ENCODE measurements around the gene SLC7A8. TPM values are rescaled to one million over a fixed set of nuclear protein-coding genes. Genes with fewer than 3 reads are reported as not detected.
"Not testable (repeated sequence)": the region's sequence is repeated elsewhere in the genome, so short reads cannot be mapped to it uniquely, and the experiment has no call there.

The SLC7A8 gene
- total RNA-seq, 1 donor from 2014 or later = 28.3 TPM

DNA sequence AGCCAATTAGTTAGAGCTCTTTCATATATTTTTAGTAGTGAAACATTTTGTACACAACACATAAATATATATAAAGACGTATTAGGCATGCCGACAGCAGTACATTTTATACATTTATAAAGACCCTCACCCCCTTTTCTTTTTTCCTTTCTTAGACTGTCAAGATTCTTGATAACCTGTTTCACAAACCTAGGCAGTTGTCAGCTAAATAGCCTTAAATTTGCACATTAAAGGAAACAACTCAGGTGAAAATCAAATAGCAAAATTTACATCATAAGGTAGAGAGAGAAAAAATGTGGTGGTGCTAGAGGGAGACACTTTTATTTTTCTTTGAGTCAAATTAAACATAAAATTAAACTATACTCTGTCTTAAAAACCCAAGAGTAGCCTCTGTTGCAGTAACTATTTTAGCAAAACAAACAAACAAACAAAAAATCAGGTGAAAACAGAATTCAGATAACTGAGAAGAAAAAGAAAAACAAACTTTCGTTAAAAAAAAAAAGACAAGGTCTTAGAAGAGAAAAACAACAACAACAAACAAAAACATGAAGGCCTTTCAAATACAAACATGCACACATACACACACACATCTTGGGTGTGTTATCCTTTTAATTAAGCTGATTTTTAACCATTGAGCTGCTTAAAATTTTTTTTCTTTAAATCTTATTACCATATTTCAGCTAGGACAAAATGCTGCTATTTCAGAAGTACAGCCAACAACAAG, 23.1 kb upstream of the SLC7A8 start:
- Mint-ChIP-seq H3K36me3 (ENCODE audit: insufficient read depth) (no peaks in the 10 kb centered on the region), H3K4me3 (ENCODE audit: low read depth) (no peak overlapping the region), H3K27ac (no peak overlapping the region), H3K27me3 (no peaks in the 10 kb centered on the region), H3K9me3 (ENCODE audit: low read depth) (peaks cover 6% of the 10 kb centered on the region), H3K4me1 (ENCODE audit: low read depth) (peaks cover 1% of the 10 kb centered on the region)
- DNase-seq (ENCODE audit: low spot score, unreplicated experiment) = no peak
- TF ChIP-seq, protein P1, sequence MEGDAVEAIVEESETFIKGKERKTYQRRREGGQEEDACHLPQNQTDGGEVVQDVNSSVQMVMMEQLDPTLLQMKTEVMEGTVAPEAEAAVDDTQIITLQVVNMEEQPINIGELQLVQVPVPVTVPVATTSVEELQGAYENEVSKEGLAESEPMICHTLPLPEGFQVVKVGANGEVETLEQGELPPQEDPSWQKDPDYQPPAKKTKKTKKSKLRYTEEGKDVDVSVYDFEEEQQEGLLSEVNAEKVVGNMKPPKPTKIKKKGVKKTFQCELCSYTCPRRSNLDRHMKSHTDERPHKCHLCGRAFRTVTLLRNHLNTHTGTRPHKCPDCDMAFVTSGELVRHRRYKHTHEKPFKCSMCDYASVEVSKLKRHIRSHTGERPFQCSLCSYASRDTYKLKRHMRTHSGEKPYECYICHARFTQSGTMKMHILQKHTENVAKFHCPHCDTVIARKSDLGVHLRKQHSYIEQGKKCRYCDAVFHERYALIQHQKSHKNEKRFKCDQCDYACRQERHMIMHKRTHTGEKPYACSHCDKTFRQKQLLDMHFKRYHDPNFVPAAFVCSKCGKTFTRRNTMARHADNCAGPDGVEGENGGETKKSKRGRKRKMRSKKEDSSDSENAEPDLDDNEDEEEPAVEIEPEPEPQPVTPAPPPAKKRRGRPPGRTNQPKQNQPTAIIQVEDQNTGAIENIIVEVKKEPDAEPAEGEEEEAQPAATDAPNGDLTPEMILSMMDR (IDR thresholded peaks at IDR 0.05; ENCODE audit: unreplicated experiment) = no peak

DNA sequence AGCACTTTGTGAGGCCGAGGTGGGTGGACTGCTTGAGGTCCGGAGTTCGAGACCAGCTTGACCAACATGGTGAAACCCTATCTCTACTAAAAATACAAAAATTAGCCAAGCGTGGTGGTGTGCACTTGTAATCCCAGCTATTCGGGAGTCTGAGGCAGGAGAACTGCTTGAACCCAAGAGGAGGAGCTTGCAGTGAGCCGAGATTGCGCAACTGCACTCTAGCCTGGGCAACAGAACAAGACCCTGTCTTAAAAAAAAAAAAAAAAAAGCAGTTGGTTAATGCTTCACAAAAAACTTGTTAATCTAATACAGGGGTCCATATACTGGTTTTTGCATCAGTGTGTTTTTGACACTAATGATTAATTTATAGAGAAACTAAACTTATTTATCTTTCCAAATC, 18.5 kb upstream of the SLC7A8 start:
- Mint-ChIP-seq H3K4me3 (ENCODE audit: low read depth) (no peak overlapping the region), H3K27ac (no peak overlapping the region), H3K36me3 (ENCODE audit: insufficient read depth) (no peaks in the 10 kb centered on the region), H3K4me1 (ENCODE audit: low read depth) (peaks cover 9% of the 10 kb centered on the region), H3K27me3 (no peaks in the 10 kb centered on the region), H3K9me3 (ENCODE audit: low read depth) (peaks cover 6% of the 10 kb centered on the region)
- no peak for DNase-seq (ENCODE audit: low spot score, unreplicated experiment)
- TF ChIP-seq, protein P1 (IDR thresholded peaks at IDR 0.05; ENCODE audit: unreplicated experiment) = no peak

DNA sequence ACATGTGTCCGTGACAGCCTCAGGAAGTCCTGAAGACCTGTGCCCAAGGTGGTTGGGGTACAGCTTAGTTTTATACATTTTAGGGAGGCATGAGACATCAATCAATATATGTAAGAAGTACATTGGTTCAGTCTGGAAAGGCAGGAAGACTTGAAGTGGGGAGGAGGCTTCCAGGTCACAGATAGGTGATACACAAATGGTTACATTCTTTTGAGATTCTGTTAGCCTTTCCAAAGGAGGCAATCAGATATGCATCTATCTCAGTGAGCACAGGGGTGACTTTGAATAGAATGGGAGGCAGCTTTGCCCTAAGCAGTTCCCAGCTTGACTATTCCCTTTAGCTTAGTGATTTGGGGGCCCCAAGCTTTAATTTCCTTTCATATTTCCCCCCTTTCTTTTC, 15.7 kb upstream of the SLC7A8 start:
- H3K4me1 Mint-ChIP-seq (ENCODE audit: low read depth); H3K36me3 Mint-ChIP-seq (ENCODE audit: insufficient read depth); H3K27me3 Mint-ChIP-seq; DNase-seq (ENCODE audit: low spot score, unreplicated experiment); H3K4me3 Mint-ChIP-seq (ENCODE audit: low read depth); H3K9me3 Mint-ChIP-seq (ENCODE audit: low read depth); H3K27ac Mint-ChIP-seq: not testable (repeated sequence)

DNA sequence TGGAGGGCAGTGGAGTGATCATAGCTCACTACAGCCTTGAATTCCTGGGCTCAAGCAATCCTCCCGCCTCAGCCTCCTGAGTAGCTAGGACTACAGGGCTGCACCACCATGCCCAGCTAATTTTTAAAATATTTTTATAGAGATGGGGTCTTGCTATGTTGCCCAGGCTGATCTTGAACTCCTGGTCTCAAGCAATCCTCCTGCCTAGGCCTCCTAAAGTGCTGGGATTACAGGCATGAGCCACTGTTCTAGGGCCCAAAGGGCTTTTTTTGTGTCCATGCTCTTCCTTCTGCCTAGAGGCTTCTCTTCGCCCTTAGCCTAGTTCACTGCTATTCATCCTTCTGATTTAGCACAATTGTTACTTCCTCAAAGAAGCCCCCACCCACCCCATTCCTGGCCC, 13.0 kb upstream of the SLC7A8 start:
- H3K4me3 Mint-ChIP-seq (ENCODE audit: low read depth) = not testable (repeated sequence)

DNA sequence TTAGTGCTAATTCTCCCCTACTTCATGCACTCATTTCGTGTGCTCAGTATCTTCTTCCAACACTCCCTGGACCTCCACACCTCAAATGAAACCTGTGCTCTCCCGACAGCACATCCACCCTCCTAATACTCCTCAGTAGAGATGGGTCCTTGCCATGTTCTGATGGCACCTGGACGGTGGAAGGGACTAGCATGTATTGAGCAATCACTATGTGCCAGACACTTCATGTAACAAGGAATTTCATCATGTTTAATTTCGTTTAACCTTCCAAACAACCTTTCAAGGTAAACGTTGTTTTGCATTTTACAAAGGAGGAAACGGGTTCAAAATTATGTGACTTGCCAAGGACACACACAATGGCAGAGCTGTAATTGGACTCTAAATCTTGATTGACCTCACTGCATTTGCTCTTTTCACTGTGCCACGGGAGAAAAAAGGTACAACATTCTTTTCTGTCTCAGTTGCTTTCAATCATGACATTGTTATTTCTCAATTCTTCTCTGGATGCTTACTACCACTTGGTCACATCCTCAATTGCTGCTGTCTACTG, 12.2 kb upstream of the SLC7A8 start:
- Mint-ChIP-seq H3K4me3 (ENCODE audit: low read depth) (no peak overlapping the region), H3K9me3 (ENCODE audit: low read depth) (no peaks in the 10 kb centered on the region), H3K36me3 (ENCODE audit: insufficient read depth) (no peaks in the 10 kb centered on the region)

More for the DNA sequence above, 13.0 kb upstream of the SLC7A8 start:
- DNase-seq (ENCODE audit: low spot score, unreplicated experiment); H3K9me3 Mint-ChIP-seq (ENCODE audit: low read depth); H3K4me1 Mint-ChIP-seq (ENCODE audit: low read depth); H3K36me3 Mint-ChIP-seq (ENCODE audit: insufficient read depth); H3K27ac Mint-ChIP-seq; H3K27me3 Mint-ChIP-seq: not testable (repeated sequence)

DNA sequence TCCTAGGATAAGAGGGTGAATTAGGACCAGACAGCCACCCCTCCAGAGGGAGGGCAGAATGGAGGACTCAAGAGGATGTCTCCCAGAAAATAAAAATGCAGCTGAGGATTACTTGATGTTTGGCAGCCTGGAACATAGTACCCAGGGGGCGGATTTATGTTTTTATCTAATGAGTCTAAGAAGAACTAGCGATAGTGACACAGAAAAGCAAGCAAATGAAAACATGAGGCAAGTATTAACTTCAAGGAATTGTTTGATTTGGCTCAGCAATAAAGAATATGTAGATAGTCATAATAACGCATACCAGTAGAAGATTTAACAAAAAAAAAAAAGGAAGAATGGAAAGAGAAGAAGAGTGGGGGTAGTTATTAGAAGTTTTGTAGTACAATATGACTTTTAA, 10.0 kb upstream of the SLC7A8 start:
- DNase-seq (ENCODE audit: low spot score, unreplicated experiment) = no peak
- Mint-ChIP-seq H3K4me3 (ENCODE audit: low read depth) (no peak overlapping the region), H3K4me1 (ENCODE audit: low read depth) (peaks cover 6% of the 10 kb centered on the region), H3K36me3 (ENCODE audit: insufficient read depth) (no peaks in the 10 kb centered on the region), H3K27me3 (peaks cover 3% of the 10 kb centered on the region), H3K9me3 (ENCODE audit: low read depth) (no peaks in the 10 kb centered on the region), H3K27ac (no peak overlapping the region)
- TF ChIP-seq, protein P1 (IDR thresholded peaks at IDR 0.05; ENCODE audit: unreplicated experiment) = no peak

More for the DNA sequence above, 12.2 kb upstream of the SLC7A8 start:
- H3K4me1 Mint-ChIP-seq (ENCODE audit: low read depth) = peaks cover 9% of the 10 kb centered on the region
- H3K27ac Mint-ChIP-seq = no peak overlapping the region
- H3K27me3 Mint-ChIP-seq = no peaks in the 10 kb centered on the region
- no peak for DNase-seq (ENCODE audit: low spot score, unreplicated experiment)
- TF ChIP-seq, protein P1 (IDR thresholded peaks at IDR 0.05; ENCODE audit: unreplicated experiment) = no peak

Measured in progenitor cell of endocrine pancreas (in vitro differentiated cells).